B cell (primary cell): Measurements from ENCODE around the gene TMEM126A. TPM values are rescaled to one million over a fixed set of nuclear protein-coding genes. Genes with fewer than 3 reads are reported as not detected.

Source experiments
- ATAC-seq: fragments of 200-7000 bp; cut with Tn5 transposase; one replicate; pipeline ENCODE4 v1.10.0; 2021; ENCODE audit warnings: low read depth, mild to moderate bottlenecking, moderate number of reproducible peaks, moderate library complexity
- CTCF ChIA-PET: fragments of 350-600 bp; sonication (Branson Sonifier 250); formaldehyde crosslinking; loops from one replicate; lab custom pipeline; 2021; ENCODE audit warnings: antibody characterized with exemption, inconsistent platforms; lab: Charles Lee
- POLR2A ChIA-PET: fragments of 350-600 bp; sonication (Branson Sonifier 250); formaldehyde crosslinking; loops from one replicate; lab custom pipeline; 2021; ENCODE audit warnings: antibody characterized with exemption; lab: Charles Lee
- DNase-seq: peaks from one replicate; pipeline ENCODE4 v3.0.0; 2013
- H2AFZ ChIP-seq: 2 replicates; pipeline ENCODE4 v1.6.1; 2012; ENCODE audit warnings: mild to moderate bottlenecking, low read depth, low read length; ENCODE audit not compliant: insufficient read depth, poor library complexity, severe bottlenecking
- H3K27ac ChIP-seq, 2 donors: 1 replicate in 1 of 2; 2 replicates in 1 of 2; pipeline ENCODE4 v1.5.1; 2012 to 2013; ENCODE audit warnings: low read length in 2 of 2, mild to moderate bottlenecking in 2 of 2, moderate library complexity in 1 of 2
- H3K27me3 ChIP-seq, 4 experiments: fragments of 200-600 bp in 1 of 4; sonication (generic) in 1 of 4; replicated peaks in 1 of 4; 1 replicate in 2 of 4; 2 replicates in 2 of 4; pipeline versions ENCODE4 v1.6.1 to v1.7.0; 2013 to 2016; ENCODE audit warnings: low read length in 3 of 4, mild to moderate bottlenecking in 2 of 4, mixed read lengths in 1 of 4, moderate library complexity in 1 of 4; ENCODE audit not compliant: insufficient read depth in 4 of 4, control insufficient read depth in 3 of 4; ENCODE audit errors: control extremely low read depth in 1 of 4
- H3K36me3 ChIP-seq, 2 experiments: replicated peaks in 1 of 2; 1 replicate in 1 of 2; 2 replicates in 1 of 2; pipeline versions ENCODE4 v1.6.1 to v1.7.1; 2013; ENCODE audit warnings: low read length in 1 of 2; ENCODE audit not compliant: insufficient read depth in 2 of 2, control insufficient read depth in 1 of 2; ENCODE audit errors: control extremely low read depth in 1 of 2, extremely low read depth in 1 of 2
- H3K4me1 ChIP-seq, 2 donors: fragments of 200-600 bp in 1 of 2; sonication (generic) in 1 of 2; 1 replicate in 1 of 2; 2 replicates in 1 of 2; pipeline versions ENCODE4 v1.5.1 to v1.6.1; 2013 to 2017; ENCODE audit warnings: low read length in 2 of 2; ENCODE audit not compliant: control insufficient read depth in 2 of 2, insufficient read depth in 2 of 2
- H3K4me2 ChIP-seq: replicated peaks from 2 replicates; pipeline ENCODE3; 2012; ENCODE audit warnings: mild to moderate bottlenecking, low read depth, low read length; ENCODE audit not compliant: poor library complexity, severe bottlenecking
- H3K4me3 ChIP-seq, 5 experiments: fragments of 200-600 bp in 1 of 5; sonication (generic) in 1 of 5; 1 replicate in 3 of 5; 2 replicates in 2 of 5; pipeline versions ENCODE4 v1.5.1 to v1.7.0; 2011 to 2016; ENCODE audit warnings: low read length in 4 of 5, mild to moderate bottlenecking in 4 of 5, low read depth in 2 of 5, control low read depth in 1 of 5, moderate library complexity in 1 of 5; ENCODE audit not compliant: insufficient read depth in 1 of 5; ENCODE audit errors: control extremely low read depth in 1 of 5, extremely low read depth in 1 of 5
- H3K79me2 ChIP-seq: fragments of 200-600 bp; sonication (generic); one replicate; pipeline ENCODE4 v1.6.0; 2016; ENCODE audit warnings: low read length; ENCODE audit not compliant: control insufficient read depth, insufficient read depth
- H3K9ac ChIP-seq: fragments of 200-600 bp; sonication (generic); 2 replicates; pipeline ENCODE4 v1.6.1; 2017; ENCODE audit warnings: mild to moderate bottlenecking, low read length, moderate library complexity
- H3K9me3 ChIP-seq, 3 donors: one replicate each; pipeline versions ENCODE4 v1.6.1 to v1.7.1; 2013; ENCODE audit warnings: low read length in 2 of 3; ENCODE audit not compliant: control insufficient read depth in 2 of 3, insufficient read depth in 1 of 3; ENCODE audit errors: control extremely low read depth in 1 of 3
- H4K20me1 ChIP-seq: 2 replicates; pipeline ENCODE4 v1.6.0; 2012; ENCODE audit warnings: mild to moderate bottlenecking, low read length; ENCODE audit not compliant: insufficient read depth, control insufficient read depth, poor library complexity, severe bottlenecking
- H3K27ac Mint-ChIP-seq: one replicate; pipeline ENCODE4 v1.8.0; 2021; ENCODE audit warnings: mixed read lengths
- H3K27me3 Mint-ChIP-seq: one replicate; pipeline ENCODE4 v1.8.0; 2021; ENCODE audit warnings: mixed read lengths
- H3K4me1 Mint-ChIP-seq: one replicate; pipeline ENCODE4 v1.8.0; 2021; ENCODE audit warnings: mixed read lengths
- H3K4me3 Mint-ChIP-seq: one replicate; pipeline ENCODE4 v1.8.0; 2021; ENCODE audit warnings: mixed read lengths
- H3K9me3 Mint-ChIP-seq: one replicate; pipeline ENCODE4 v1.8.0; 2022; ENCODE audit warnings: mixed read lengths; ENCODE audit not compliant: insufficient read depth
- EZH2 ChIP-seq: IDR thresholded peaks from 2 replicates; pipeline ENCODE4 v1.6.1; 2012; ENCODE audit warnings: borderline replicate concordance, low read depth, mild to moderate bottlenecking, moderate library complexity, low read length; ENCODE audit not compliant: insufficient read depth, poor library complexity, severe bottlenecking
- WGBS: methylation state at CpG from one replicate; pipeline ENCODE4 v1.1.5; 2013; ENCODE audit warnings: missing lambda C conversion rate; ENCODE audit not compliant: insufficient coverage; 5-methylcytosine and 5-hydroxymethylcytosine counted together
- intact Hi-C: fragments of 100-400 bp; cut with micrococcal nuclease; formaldehyde crosslinking; loops from one replicate; pipeline ENCODE4 v1.10.0; 2022
- polyA plus RNA-seq: library from polyadenylated mRNA; depleted of rRNA; stranded (reverse); fragments of >200 nt; gene quantifications from 2 replicates; pipeline ENCODE4 v1.2.3, GENCODE V29; 2012
- total RNA-seq, 2 donors: library from RNA; stranded (reverse); fragments of 120-200 nt in 1 of 2; gene quantifications; 1 replicate in 1 of 2; 2 replicates in 1 of 2; pipeline versions ENCODE4 v1.2.3 to v1.2.4, GENCODE V29; 2013 to 2022
- TF ChIP-seq, protein P1 (sequence below): fragments of 200-600 bp; IDR thresholded peaks from one replicate; pipeline ENCODE4 v1.8.0; 2022; ENCODE audit warnings: antibody characterized with exemption, mild to moderate bottlenecking

The TMEM126A gene
- total and polyA plus RNA-seq, 2 donors (not counting 1 experiment from before 2014, with no cell fraction given): 15.8 to 19.1 TPM

GRCh38 chr11:85672105-85672902 is 24.5 kb downstream of the TMEM126A start:
- Mint-ChIP-seq H3K9me3 (no peaks in the 10 kb centered on the region), H3K27me3 (no peaks in the 10 kb centered on the region), H3K4me1 (no peaks in the 10 kb centered on the region), H3K4me3 (no peak overlapping the region), H3K27ac (no peak overlapping the region)
- ATAC-seq: no peak
- no peak overlapping the region for H3K4me2 ChIP-seq
- DNase-seq: no peak
- no peaks in the 10 kb centered on the region for H4K20me1 ChIP-seq
- no peak overlapping the region for H3K4me3 ChIP-seq
- no peak overlapping the region for H3K27ac ChIP-seq
- no peak overlapping the region for H2AFZ ChIP-seq
- no peak overlapping the region for H3K9ac ChIP-seq
- no peaks in the 10 kb centered on the region for H3K27me3 ChIP-seq
- H3K9me3 ChIP-seq: peaks cover 0 to 3% (median 0%) of the 10 kb centered on the region in 3 donors
- no peaks in the 10 kb centered on the region for H3K4me1 ChIP-seq
- ChIA-PET POLR2A (no interaction called here), CTCF (no interaction called here)
- no peaks in the 10 kb centered on the region for H3K79me2 ChIP-seq
- intact Hi-C loops: no loop called here
- 89% methylated on average over 7 of the region's 8 CpGs for WGBS
- TF ChIP-seq, protein P1, sequence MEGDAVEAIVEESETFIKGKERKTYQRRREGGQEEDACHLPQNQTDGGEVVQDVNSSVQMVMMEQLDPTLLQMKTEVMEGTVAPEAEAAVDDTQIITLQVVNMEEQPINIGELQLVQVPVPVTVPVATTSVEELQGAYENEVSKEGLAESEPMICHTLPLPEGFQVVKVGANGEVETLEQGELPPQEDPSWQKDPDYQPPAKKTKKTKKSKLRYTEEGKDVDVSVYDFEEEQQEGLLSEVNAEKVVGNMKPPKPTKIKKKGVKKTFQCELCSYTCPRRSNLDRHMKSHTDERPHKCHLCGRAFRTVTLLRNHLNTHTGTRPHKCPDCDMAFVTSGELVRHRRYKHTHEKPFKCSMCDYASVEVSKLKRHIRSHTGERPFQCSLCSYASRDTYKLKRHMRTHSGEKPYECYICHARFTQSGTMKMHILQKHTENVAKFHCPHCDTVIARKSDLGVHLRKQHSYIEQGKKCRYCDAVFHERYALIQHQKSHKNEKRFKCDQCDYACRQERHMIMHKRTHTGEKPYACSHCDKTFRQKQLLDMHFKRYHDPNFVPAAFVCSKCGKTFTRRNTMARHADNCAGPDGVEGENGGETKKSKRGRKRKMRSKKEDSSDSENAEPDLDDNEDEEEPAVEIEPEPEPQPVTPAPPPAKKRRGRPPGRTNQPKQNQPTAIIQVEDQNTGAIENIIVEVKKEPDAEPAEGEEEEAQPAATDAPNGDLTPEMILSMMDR: no peak
- TF ChIP-seq EZH2: no peak
- H3K36me3 ChIP-seq: no peaks in the 10 kb centered on the region

DNA sequence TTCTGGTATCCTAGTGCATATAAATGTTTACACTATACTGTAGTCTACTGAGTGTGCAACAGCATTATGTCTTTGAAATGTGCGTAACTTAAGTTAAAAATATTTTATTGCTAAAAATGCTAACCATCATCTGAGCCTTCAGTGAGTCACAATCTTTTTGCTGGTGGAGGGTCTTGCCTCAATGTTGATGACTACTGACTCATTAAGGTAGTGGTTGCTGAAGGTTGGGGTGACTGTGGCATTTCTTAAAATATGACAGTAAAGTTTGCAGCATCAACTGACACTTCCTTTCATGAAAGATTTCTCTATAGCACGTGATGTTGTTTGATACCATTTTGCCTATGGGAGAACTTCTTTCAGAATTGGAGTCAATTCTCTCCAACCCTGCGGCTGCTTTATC is 25.6 kb downstream of the TMEM126A start:
- Histone ChIP-seq H3K36me3 (no peaks in the 10 kb centered on the region), H2AFZ (no peak overlapping the region), H3K27ac (no peak overlapping the region), H3K9me3 (peaks cover 0 to 3% (median 0%) of the 10 kb centered on the region in 3 donors), H3K27me3 (no peaks in the 10 kb centered on the region), H3K4me3 (no peak overlapping the region), H3K4me1 (no peaks in the 10 kb centered on the region), H4K20me1 (no peaks in the 10 kb centered on the region), H3K4me2 (no peak overlapping the region), H3K9ac (no peak overlapping the region), H3K79me2 (no peaks in the 10 kb centered on the region)
- ChIA-PET CTCF (no interaction called here), POLR2A (no interaction called here)
- TF ChIP-seq, protein P1: no peak
- TF ChIP-seq EZH2: no peak
- Mint-ChIP-seq H3K4me1 (no peaks in the 10 kb centered on the region), H3K27ac (no peak overlapping the region), H3K9me3 (no peaks in the 10 kb centered on the region), H3K4me3 (no peak overlapping the region), H3K27me3 (no peaks in the 10 kb centered on the region)
- intact Hi-C loops: no loop called here
- WGBS: no CpG with 5 or more reads among the region's 3 CpGs
- ATAC-seq (no peak), DNase-seq (no peak)
